Uterus (tissue), 2 donors: Measurements from ENCODE around the gene ERC2.

Source experiments
- POLR2A ChIP-seq, 2 donors: fragments of 450-650 bp; IDR thresholded peaks; one replicate each; pipeline ENCODE4 v1.6.1; 2016; ENCODE audit warnings: antibody characterized with exemption in 2 of 2, mild to moderate bottlenecking in 1 of 2, moderate library complexity in 1 of 2
- TF ChIP-seq, protein P1 (sequence below), 4 experiments: fragments of 200-600 bp in 2 of 4; fragments of 450-650 bp in 2 of 4; sonication (generic) in 2 of 4; IDR thresholded peaks; one replicate each; pipeline ENCODE4 v1.5.1; 2016 to 2019; ENCODE audit warnings: antibody characterized with exemption in 4 of 4, mild to moderate bottlenecking in 2 of 4, moderate library complexity in 1 of 4

DNA sequence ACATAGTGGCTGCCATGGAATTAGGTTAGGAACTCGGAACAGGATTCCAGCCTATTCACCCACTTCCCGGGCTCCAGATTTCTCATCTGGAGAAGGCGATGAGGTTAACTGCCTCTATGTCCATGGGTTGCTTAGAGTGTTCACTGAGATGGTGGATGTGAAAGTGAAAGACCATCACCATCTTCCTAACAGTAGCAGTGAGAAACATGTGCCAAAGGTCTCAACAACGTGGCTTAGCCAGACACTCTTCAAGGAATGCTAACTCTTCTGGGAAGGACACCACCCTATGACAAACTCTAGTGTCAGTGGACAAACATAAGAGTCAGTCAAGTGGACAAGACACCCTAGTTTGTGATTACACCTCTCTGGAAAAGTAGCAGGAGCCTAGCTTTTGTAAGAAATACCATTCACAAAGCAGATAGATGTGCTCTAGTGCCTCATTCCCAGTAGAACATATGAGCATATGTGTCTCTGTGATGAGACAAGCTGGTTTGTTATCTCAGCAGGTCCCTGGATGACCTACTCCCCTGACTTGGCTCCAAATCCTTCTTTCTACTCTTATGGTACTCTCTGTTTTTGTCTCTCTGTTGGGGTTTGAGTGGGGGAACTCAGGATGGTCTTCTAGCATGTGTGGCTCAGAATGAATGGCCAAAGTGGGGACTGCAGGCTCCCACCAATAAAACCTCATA, 770.9 kb downstream of the ERC2 start:
- TF ChIP-seq, protein P1, sequence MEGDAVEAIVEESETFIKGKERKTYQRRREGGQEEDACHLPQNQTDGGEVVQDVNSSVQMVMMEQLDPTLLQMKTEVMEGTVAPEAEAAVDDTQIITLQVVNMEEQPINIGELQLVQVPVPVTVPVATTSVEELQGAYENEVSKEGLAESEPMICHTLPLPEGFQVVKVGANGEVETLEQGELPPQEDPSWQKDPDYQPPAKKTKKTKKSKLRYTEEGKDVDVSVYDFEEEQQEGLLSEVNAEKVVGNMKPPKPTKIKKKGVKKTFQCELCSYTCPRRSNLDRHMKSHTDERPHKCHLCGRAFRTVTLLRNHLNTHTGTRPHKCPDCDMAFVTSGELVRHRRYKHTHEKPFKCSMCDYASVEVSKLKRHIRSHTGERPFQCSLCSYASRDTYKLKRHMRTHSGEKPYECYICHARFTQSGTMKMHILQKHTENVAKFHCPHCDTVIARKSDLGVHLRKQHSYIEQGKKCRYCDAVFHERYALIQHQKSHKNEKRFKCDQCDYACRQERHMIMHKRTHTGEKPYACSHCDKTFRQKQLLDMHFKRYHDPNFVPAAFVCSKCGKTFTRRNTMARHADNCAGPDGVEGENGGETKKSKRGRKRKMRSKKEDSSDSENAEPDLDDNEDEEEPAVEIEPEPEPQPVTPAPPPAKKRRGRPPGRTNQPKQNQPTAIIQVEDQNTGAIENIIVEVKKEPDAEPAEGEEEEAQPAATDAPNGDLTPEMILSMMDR (IDR thresholded peaks at IDR 0.05) = no peak
- TF ChIP-seq POLR2A (IDR thresholded peaks at IDR 0.05) = no peak
